ENCODE results near the gene PATL1.
A peak's percentile ranks its signal among the peaks of the same experiment; 100 is the strongest.

PATL1 gene

GRCh38 chr11:59614277-59615119 is 54.3 kb downstream of the PATL1 start:
- TF ChIP-seq ZFX (IDR thresholded peaks at IDR 0.05; ENCODE audit: borderline replicate concordance) (no peak), CTCF (IDR thresholded peaks at IDR 0.05) (no peak)
- H3K27ac ChIP-seq: peak overlapping the region; percentile 90

- H3K27ac ChIP-seq: peak overlapping the region; percentile 90
- no peak for TF ChIP-seq ZFX (IDR thresholded peaks at IDR 0.05; ENCODE audit: borderline replicate concordance)
- no peak for TF ChIP-seq CTCF (IDR thresholded peaks at IDR 0.05)
Observed at GRCh38 chr11:59611570-59612565, 57.0 kb downstream of the PATL1 start.

- peak overlapping the region; percentile 90; the same call in 1 of the 2 replicates for H3K27ac ChIP-seq
- no peak for TF ChIP-seq CTCF (IDR thresholded peaks at IDR 0.05)
- TF ChIP-seq ZFX (IDR thresholded peaks at IDR 0.05; ENCODE audit: borderline replicate concordance): no peak
Observed at GRCh38 chr11:59610289-59610688, 58.5 kb downstream of the PATL1 start.

GRCh38 chr11:59607703-59608454 is 61.0 kb downstream of the PATL1 start:
- no peak for TF ChIP-seq ZFX (IDR thresholded peaks at IDR 0.05; ENCODE audit: borderline replicate concordance)
- TF ChIP-seq CTCF (IDR thresholded peaks at IDR 0.05): no peak
- H3K27ac ChIP-seq: no peak overlapping the region

GRCh38 chr11:59602432-59602831 is 66.4 kb downstream of the PATL1 start:
- TF ChIP-seq ZFX (IDR thresholded peaks at IDR 0.05; ENCODE audit: borderline replicate concordance) (no peak), CTCF (IDR thresholded peaks at IDR 0.05) (no peak)
- no peak overlapping the region for H3K27ac ChIP-seq

GRCh38 chr11:59601788-59602187 is 67.0 kb downstream of the PATL1 start:
- no peak for TF ChIP-seq ZFX (IDR thresholded peaks at IDR 0.05; ENCODE audit: borderline replicate concordance)
- no peak for TF ChIP-seq CTCF (IDR thresholded peaks at IDR 0.05)
- H3K27ac ChIP-seq: no peak overlapping the region

Data from 22Rv1 (cell line).